GM19328 (cell line): Measurements from ENCODE around the gene RNF111.
"Not testable (repeated sequence)": the region's sequence is repeated elsewhere in the genome, so short reads cannot be mapped to it uniquely, and the experiment has no call there.

Source experiments
- ATAC-seq: cut with Tn5 transposase; IDR thresholded peaks from one replicate; pipeline ENCODE4 v1.9.1; 2021; ENCODE audit warnings: mild to moderate bottlenecking, moderate library complexity; ENCODE audit not compliant: unreplicated experiment

The RNF111 gene

GRCh38 chr15:59052915-59053407, 65.5 kb downstream of the RNF111 start:
- ATAC-seq: no peak

GRCh38 chr15:59053482-59053881, 66.0 kb downstream of the RNF111 start:
- ATAC-seq: no peak

GRCh38 chr15:59059076-59059597, 71.7 kb downstream of the RNF111 start:
- no peak for ATAC-seq

GRCh38 chr15:59060348-59060747, 72.9 kb downstream of the RNF111 start:
- no peak for ATAC-seq

DNA sequence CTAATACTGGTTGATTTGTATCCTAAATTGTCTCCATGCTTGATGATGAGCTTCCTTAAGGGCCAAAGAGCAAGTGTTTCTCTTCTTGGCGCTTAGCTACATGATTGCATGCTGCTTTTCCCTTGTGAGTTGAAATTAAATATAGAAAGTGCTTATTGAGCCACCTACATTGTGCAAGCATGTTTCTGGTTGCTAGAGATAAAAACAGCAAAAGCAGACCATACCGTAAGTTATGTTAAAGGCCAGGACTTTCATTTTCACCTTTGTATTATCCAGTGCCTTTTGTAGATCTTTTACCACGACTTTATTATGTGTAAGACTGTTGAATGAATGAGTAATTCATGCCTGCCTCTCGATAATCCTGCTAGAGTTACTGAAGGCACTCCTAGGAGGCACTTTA, 75.6 kb downstream of the RNF111 start:
- no peak for ATAC-seq

GRCh38 chr15:59069430-59069829, 82.0 kb downstream of the RNF111 start:
- ATAC-seq: no peak

DNA sequence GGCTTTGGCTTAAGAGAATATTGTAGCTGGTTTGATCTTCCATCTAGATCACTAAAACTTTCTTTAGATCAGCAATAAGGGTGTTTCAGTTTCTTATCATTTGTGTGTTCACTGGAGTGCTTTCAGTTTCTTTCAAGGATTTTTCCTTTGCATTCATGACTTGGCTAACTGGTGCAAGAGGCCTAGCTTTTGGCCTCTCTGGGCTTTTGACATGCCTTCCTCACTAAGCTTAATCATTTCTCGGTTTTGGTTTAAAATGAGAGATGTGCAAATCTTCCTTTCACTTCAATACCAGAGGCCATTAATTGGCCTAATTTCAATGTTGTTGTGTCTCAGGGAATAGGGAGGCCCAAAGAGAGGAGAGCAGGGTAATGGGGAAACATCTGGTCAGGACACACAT, 87.1 kb downstream of the RNF111 start:
- ATAC-seq: no peak

DNA sequence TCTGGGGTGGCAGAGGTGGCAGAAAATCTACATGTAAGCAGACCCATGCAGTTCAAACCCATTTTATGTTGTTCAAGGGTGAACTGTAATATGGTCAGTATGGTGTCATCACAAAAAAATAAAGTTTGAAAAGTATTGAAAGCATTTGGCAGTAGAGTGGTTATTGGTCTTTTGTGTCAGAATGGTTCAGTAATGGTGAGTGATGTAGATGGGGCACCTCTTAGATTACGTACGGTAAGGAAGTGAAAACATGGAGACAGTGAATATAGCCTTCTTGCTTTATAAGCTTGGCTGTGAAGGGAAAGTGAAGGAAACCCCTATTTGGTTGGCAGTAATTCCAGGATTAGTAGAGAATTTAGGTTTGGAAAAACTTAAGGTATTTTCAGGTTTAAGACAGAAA, 100.3 kb downstream of the RNF111 start:
- no peak for ATAC-seq

GRCh38 chr15:59094077-59094476, 106.6 kb downstream of the RNF111 start:
- no peak for ATAC-seq

GRCh38 chr15:59096429-59096828, 109.0 kb downstream of the RNF111 start:
- no peak for ATAC-seq

DNA sequence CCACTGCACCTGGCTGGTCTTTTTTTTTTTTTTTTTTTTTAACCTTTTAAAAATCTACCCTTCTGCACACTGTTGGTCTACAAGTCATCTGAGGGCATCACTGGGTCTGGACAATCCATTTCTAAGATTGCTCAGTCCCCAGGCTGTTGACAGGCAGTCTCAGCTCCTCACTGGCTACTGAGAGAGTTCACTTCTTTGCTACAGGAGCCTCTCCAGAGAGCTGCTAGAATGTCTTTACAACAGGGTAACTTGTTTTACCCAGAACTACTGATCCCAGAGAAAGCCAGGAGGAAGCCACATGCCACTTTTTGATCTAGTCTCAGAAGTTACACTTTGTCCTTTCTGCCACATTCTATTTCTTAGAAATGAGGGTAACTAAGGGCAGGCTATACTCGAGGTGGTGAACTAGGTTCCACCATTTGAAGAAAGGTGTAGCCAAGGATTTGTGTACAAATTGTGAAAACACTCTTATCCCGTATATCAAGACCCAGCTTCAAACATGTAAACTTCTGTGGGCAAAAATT, 111.8 kb downstream of the RNF111 start:
- ATAC-seq: no peak

DNA sequence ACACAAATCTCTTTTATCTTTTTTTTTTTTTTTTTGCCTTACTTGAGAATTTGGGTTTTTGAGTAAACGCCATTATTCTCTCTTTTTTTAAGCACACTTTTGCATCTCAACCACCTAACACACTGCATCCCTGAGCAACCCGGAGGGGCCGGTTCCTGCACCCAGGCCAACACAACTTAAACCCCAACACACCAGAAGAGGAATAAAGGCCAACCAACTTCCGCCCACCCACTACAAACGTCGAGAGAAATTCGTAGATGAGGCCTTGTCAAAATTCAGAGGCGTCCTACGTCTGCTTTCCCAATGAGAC, 117.1 kb downstream of the RNF111 start:
- peak; percentile 37 for ATAC-seq

DNA sequence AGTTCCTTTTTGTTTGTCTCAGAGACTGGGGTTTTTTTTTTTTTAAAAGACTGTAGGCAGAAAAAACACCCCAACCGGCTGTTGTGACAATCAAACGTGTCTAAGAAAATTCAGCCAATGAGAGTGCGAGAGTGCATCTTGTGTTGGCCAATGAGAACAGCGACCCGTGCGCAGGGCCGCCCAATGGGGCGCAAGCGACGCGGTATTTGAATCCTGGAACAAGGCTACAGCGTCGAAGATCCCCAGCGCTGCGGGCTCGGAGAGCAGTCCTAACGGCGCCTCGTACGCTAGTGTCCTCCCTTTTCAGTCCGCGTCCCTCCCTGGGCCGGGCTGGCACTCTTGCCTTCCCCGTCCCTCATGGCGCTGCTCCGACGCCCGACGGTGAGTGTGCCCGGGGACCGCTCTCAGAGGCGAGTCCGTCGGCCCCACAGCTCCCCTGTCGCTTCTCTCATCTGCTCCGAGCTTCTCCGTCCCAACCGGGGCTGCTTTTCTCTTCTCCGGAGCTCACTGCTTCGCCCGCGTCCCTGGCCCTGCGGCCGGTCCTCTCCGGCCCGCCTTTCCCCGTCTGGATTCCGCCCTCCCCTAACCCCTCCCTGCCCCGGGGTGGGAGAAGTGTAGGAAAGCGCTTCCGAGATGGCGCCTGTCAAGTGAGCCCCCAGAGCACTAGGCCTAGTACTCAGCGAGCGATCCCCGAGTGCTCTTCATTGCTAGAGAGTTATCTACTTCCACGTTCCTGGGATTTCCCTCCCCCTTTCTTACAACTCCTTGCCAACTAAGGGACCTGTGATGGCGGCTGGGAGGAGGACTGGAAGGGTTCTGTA, 117.7 kb downstream of the RNF111 start, which contains the start of gene CCNB2:
TSS of gene CCNB2 (plus strand) at position 235 of the 821 bp plus-strand sequence. CDS start at position 358, 123 bp downstream.
- ATAC-seq: peak; percentile 98

- ATAC-seq: no peak
These were observed 118.4 kb downstream of the RNF111 start for GRCh38 chr15:59105854-59106253.

GRCh38 chr15:59111251-59111650, 123.8 kb downstream of the RNF111 start:
- no peak for ATAC-seq

GRCh38 chr15:59115047-59115446, 127.6 kb downstream of the RNF111 start:
- ATAC-seq: no peak

DNA sequence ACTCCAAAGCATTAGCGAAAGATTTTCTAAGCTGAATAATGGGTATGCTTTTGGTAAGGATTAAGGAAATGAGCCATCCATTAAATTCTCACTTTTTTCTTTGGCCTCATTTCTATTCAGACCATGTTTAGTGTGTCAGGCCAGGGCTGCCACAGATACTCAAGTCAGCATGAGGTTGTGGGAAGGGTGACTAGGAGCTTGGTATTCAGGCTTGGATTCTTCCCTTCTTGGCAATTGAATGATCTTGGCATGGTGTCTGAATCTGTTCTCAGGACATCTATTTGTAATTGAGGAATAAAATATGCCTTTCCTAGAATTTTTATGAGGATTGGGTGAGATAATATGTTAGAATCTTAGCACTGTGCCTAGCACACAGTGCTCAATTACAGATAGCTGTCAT, 128.7 kb downstream of the RNF111 start:
- ATAC-seq: no peak

- no peak for ATAC-seq
These were observed 129.3 kb downstream of the RNF111 start for GRCh38 chr15:59116771-59117170.

- no peak for ATAC-seq
These were observed 132.2 kb downstream of the RNF111 start for GRCh38 chr15:59119625-59120024.

DNA sequence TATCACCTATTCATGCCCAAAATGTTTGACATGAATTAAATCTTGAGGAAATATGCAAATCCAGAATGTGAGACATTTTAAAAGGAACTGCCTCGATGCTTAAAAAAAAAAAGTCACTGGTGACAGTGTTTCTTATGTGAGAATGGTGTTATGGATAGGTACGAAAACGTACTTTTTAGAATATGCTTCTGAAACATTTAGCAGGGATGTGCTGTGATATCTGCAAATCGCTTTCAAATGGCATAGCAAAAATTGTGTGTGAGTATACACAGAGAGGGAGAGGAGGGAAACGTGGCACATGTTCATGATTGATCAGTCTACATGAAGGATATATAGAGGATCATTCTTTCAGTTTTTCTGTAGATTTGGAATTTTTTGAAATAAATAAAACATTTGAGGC, 133.5 kb downstream of the RNF111 start:
- no peak for ATAC-seq

GRCh38 chr15:59124261-59124660, 136.8 kb downstream of the RNF111 start:
- no peak for ATAC-seq

GRCh38 chr15:59125683-59126082, 138.2 kb downstream of the RNF111 start:
- not testable (repeated sequence) for ATAC-seq
